KMS-11 (cell line): ENCODE results near the gene PTK6.

Experiments
- H2AFZ ChIP-seq: fragments of 200-600 bp; sonication (generic); 2 replicates; pipeline ENCODE4 v1.6.1; 2016; ENCODE audit warnings: antibody characterized with exemption, mixed run types, low read depth
- H3K27ac ChIP-seq: fragments of 200-600 bp; sonication (generic); 2 replicates; pipeline ENCODE4 v1.6.1; 2016; ENCODE audit warnings: mild to moderate bottlenecking, mixed run types
- H3K27me3 ChIP-seq: fragments of 200-600 bp; sonication (generic); 2 replicates; pipeline ENCODE4 v1.6.1; 2017; ENCODE audit warnings: mild to moderate bottlenecking, low read depth, mixed run types, moderate library complexity; ENCODE audit not compliant: insufficient read depth
- H3K36me3 ChIP-seq: fragments of 200-600 bp; sonication (generic); 2 replicates; pipeline ENCODE4 v1.6.1; 2017; ENCODE audit warnings: mild to moderate bottlenecking, mixed run types; ENCODE audit not compliant: insufficient read depth
- H3K4me1 ChIP-seq: fragments of 200-600 bp; sonication (generic); 2 replicates; pipeline ENCODE4 v1.6.1; 2016; ENCODE audit warnings: mild to moderate bottlenecking, low read depth, mixed run types; ENCODE audit not compliant: poor library complexity, severe bottlenecking
- H3K4me2 ChIP-seq: fragments of 200-600 bp; sonication (generic); 2 replicates; pipeline ENCODE4 v1.7.0; 2016; ENCODE audit warnings: mild to moderate bottlenecking, mixed run types
- H3K4me3 ChIP-seq: fragments of 200-600 bp; sonication (generic); IDR thresholded peaks from 2 replicates; pipeline ENCODE4 v1.6.1; 2017; ENCODE audit warnings: low read depth, low read length, mixed read lengths; ENCODE audit not compliant: insufficient read depth
- H3K79me2 ChIP-seq: fragments of 200-600 bp; sonication (generic); 2 replicates; pipeline ENCODE4 v1.6.1; 2016; ENCODE audit warnings: low read depth, mixed run types; ENCODE audit not compliant: insufficient read depth
- H3K9ac ChIP-seq: fragments of 200-600 bp; sonication (generic); 2 replicates; pipeline ENCODE4 v1.6.1; 2016; ENCODE audit warnings: mild to moderate bottlenecking, mixed run types
- H4K20me1 ChIP-seq: fragments of 200-600 bp; sonication (generic); 2 replicates; pipeline ENCODE4 v1.6.1; 2016; ENCODE audit warnings: mild to moderate bottlenecking, mixed run types; ENCODE audit not compliant: insufficient read depth
- CTCF ChIP-seq: fragments of 200-600 bp; sonication (generic); conservative IDR thresholded peaks from 2 replicates; pipeline ENCODE4 v1.6.1; 2017; ENCODE audit warnings: low read depth, mild to moderate bottlenecking, antibody characterized with exemption, low read length, moderate library complexity, mixed read lengths

Gene PTK6

GRCh38 chr20:63498960-63499337 lies 38.2 kb downstream of the PTK6 start, which contains the start of gene EEF1A2:
EEF1A2 (minus strand) TSS chr20:63499083; CDS start chr20:63497763, 1,320 bp downstream.
- Histone ChIP-seq H3K4me2 (no peak within 1 kb of the TSS), H3K9ac (no peak within 1 kb of the TSS), H3K4me3 (no peak within 1 kb of the TSS), H3K27ac (no peak within 1 kb of the TSS), H2AFZ (no peak within 1 kb of the TSS), H4K20me1 (no peaks in the 10 kb centered on the region), H3K27me3 (peaks cover 80% of the 10 kb centered on the region), H3K79me2 (no peaks in the 10 kb centered on the region), H3K4me1 (peaks cover 3% of the 10 kb centered on the region), H3K36me3 (no peaks in the 10 kb centered on the region)
- no peak for TF ChIP-seq CTCF

- Histone ChIP-seq H2AFZ (no peak overlapping the region), H3K27ac (no peak overlapping the region), H3K4me2 (no peak overlapping the region), H3K4me1 (peaks cover 3% of the 10 kb centered on the region), H3K79me2 (no peaks in the 10 kb centered on the region), H3K4me3 (no peak overlapping the region), H3K9ac (no peak overlapping the region), H4K20me1 (no peaks in the 10 kb centered on the region), H3K27me3 (peaks cover 80% of the 10 kb centered on the region), H3K36me3 (no peaks in the 10 kb centered on the region)
- no peak for TF ChIP-seq CTCF
Observed at GRCh38 chr20:63497946-63498935, 38.9 kb downstream of the PTK6 start.

- TF ChIP-seq CTCF: no peak
- Histone ChIP-seq H3K36me3 (no peaks in the 10 kb centered on the region), H3K27me3 (peaks cover 73% of the 10 kb centered on the region), H4K20me1 (no peaks in the 10 kb centered on the region), H2AFZ (no peak overlapping the region), H3K27ac (no peak overlapping the region), H3K4me2 (no peak overlapping the region), H3K9ac (no peak overlapping the region), H3K4me3 (no peak overlapping the region), H3K4me1 (peaks cover 3% of the 10 kb centered on the region), H3K79me2 (no peaks in the 10 kb centered on the region)
Observed at GRCh38 chr20:63497138-63497945, 39.8 kb downstream of the PTK6 start.

- no peak overlapping the region for H2AFZ ChIP-seq
- H4K20me1 ChIP-seq: no peaks in the 10 kb centered on the region
- H3K9ac ChIP-seq: no peak overlapping the region
- no peaks in the 10 kb centered on the region for H3K79me2 ChIP-seq
- no peaks in the 10 kb centered on the region for H3K36me3 ChIP-seq
- no peaks in the 10 kb centered on the region for H3K4me1 ChIP-seq
- H3K4me2 ChIP-seq: peak overlapping the region; percentile 34; the same call in 1 of the 2 replicates
- H3K27ac ChIP-seq: no peak overlapping the region
- peaks cover 69% of the 10 kb centered on the region for H3K27me3 ChIP-seq
- no peak overlapping the region for H3K4me3 ChIP-seq
- TF ChIP-seq CTCF: no peak
Observed at GRCh38 chr20:63496596-63497120, 40.5 kb downstream of the PTK6 start.
